HG02623 (cell line): ENCODE measurements around the gene MYO1D.

Source experiments
- ATAC-seq: cut with Tn5 transposase; IDR thresholded peaks from one replicate; pipeline ENCODE4 v1.9.1; 2021; ENCODE audit warnings: moderate library complexity; ENCODE audit not compliant: unreplicated experiment

Gene MYO1D

GRCh38 chr17:32631341-32632096, 245.4 kb downstream of the MYO1D start:
- no peak for ATAC-seq

- ATAC-seq = no peak
Measured at GRCh38 chr17:32629563-32630190, 247.2 kb downstream of the MYO1D start.

GRCh38 chr17:32628271-32629044, 248.5 kb downstream of the MYO1D start:
- ATAC-seq = no peak

- no peak for ATAC-seq
Measured at GRCh38 chr17:32627239-32627996, 249.5 kb downstream of the MYO1D start.

GRCh38 chr17:32626379-32626791, 250.5 kb downstream of the MYO1D start:
- ATAC-seq = no peak

- no peak for ATAC-seq
Measured at GRCh38 chr17:32625971-32626370, 251.0 kb downstream of the MYO1D start.

GRCh38 chr17:32623196-32623595, 253.7 kb downstream of the MYO1D start:
- ATAC-seq = no peak

GRCh38 chr17:32622540-32622939, 254.4 kb downstream of the MYO1D start:
- no peak for ATAC-seq

- no peak for ATAC-seq
Measured at GRCh38 chr17:32621612-32622312, 255.2 kb downstream of the MYO1D start.

GRCh38 chr17:32615326-32615725, 261.6 kb downstream of the MYO1D start:
- ATAC-seq = no peak

- ATAC-seq = no peak
Measured at GRCh38 chr17:32610943-32611342, 266.0 kb downstream of the MYO1D start.

GRCh38 chr17:32609884-32610650, 266.9 kb downstream of the MYO1D start:
- ATAC-seq = no peak

- ATAC-seq = no peak
Measured at GRCh38 chr17:32609085-32609484, 267.8 kb downstream of the MYO1D start.

- ATAC-seq = no peak
Measured at GRCh38 chr17:32608267-32608666, 268.7 kb downstream of the MYO1D start.

- ATAC-seq = no peak
Measured at GRCh38 chr17:32604966-32605365, 272.0 kb downstream of the MYO1D start.

- ATAC-seq = no peak
Measured at GRCh38 chr17:32602396-32602795, 274.5 kb downstream of the MYO1D start.

GRCh38 chr17:32601866-32602265, 275.1 kb downstream of the MYO1D start:
- no peak for ATAC-seq

- peak; percentile 50 for ATAC-seq
Measured at GRCh38 chr17:32596628-32597027, 280.3 kb downstream of the MYO1D start.

- no peak for ATAC-seq
Measured at GRCh38 chr17:32596206-32596605, 280.7 kb downstream of the MYO1D start.

GRCh38 chr17:32593003-32593402, 283.9 kb downstream of the MYO1D start:
- no peak for ATAC-seq
